COLO668 (cell line): Measurements from ENCODE around the gene RAB11FIP5.
"Not testable (repeated sequence)": the region's sequence is repeated elsewhere in the genome, so short reads cannot be mapped to it uniquely, and the experiment has no call there.

Source experiments
- DNase-seq: peaks from one replicate; lab custom pipeline; 2025; ENCODE audit not compliant: unreplicated experiment; lab: John Stamatoyannopoulos, UW

The RAB11FIP5 gene

GRCh38 chr2:73112913-73113854 lies at the start of gene RAB11FIP5:
Gene RAB11FIP5 (minus strand): TSS chr2:73112948. CDS start chr2:73112777, 171 bp downstream.
- peak; percentile 74 for DNase-seq

- peak; percentile 31 for DNase-seq
Observed at GRCh38 chr2:73156539-73157124, 43.9 kb upstream of the RAB11FIP5 start.

GRCh38 chr2:73142937-73143336 lies 30.2 kb upstream of the RAB11FIP5 start:
- no peak for DNase-seq

- DNase-seq: no peak
Observed at GRCh38 chr2:73141896-73142295, 29.1 kb upstream of the RAB11FIP5 start.

- DNase-seq: no peak
Observed at GRCh38 chr2:73135236-73135635, 22.5 kb upstream of the RAB11FIP5 start.

GRCh38 chr2:73134471-73134870 lies 21.7 kb upstream of the RAB11FIP5 start:
- no peak for DNase-seq

GRCh38 chr2:73133566-73134197 lies 20.9 kb upstream of the RAB11FIP5 start:
- no peak for DNase-seq

GRCh38 chr2:73131807-73132206 lies 19.1 kb upstream of the RAB11FIP5 start:
- no peak for DNase-seq

GRCh38 chr2:73130790-73131189 lies 18.0 kb upstream of the RAB11FIP5 start:
- no peak for DNase-seq

- no peak for DNase-seq
Observed at GRCh38 chr2:73128841-73129535, 16.2 kb upstream of the RAB11FIP5 start.

- no peak for DNase-seq
Observed at GRCh38 chr2:73122536-73122935, 9.8 kb upstream of the RAB11FIP5 start.

GRCh38 chr2:73119611-73120239 lies 7.0 kb upstream of the RAB11FIP5 start:
- not testable (repeated sequence) for DNase-seq

- DNase-seq: no peak
Observed at GRCh38 chr2:73117441-73117840, 4.7 kb upstream of the RAB11FIP5 start.

- DNase-seq: no peak
Observed at GRCh38 chr2:73116182-73116960, 3.6 kb upstream of the RAB11FIP5 start.

GRCh38 chr2:73114273-73114867 lies 1.6 kb upstream of the RAB11FIP5 start:
- peak; percentile 15 for DNase-seq

- peak; percentile 52 for DNase-seq
Observed at GRCh38 chr2:73112026-73112912, 479 bp downstream of the RAB11FIP5 start.

- peak; percentile 25 for DNase-seq
Observed at GRCh38 chr2:73111073-73112025, 1.4 kb downstream of the RAB11FIP5 start.
